GM23248 (cell line): ENCODE measurements around the gene GLOD4. TPM values are rescaled to one million over a fixed set of nuclear protein-coding genes. Genes with fewer than 3 reads are reported as not detected.

Experiments used
- DNase-seq: peaks from one replicate; pipeline ENCODE4 v3.0.0-alpha.2; 2015
- H2AFZ ChIP-seq: fragments of 200-600 bp; sonication (generic); 2 replicates; pipeline ENCODE4 v1.6.1; 2016; ENCODE audit warnings: antibody characterized with exemption
- H3F3A ChIP-seq: fragments of 200-600 bp; sonication (generic); 2 replicates; pipeline ENCODE4 v1.6.1; 2016; ENCODE audit warnings: mild to moderate bottlenecking, antibody characterized with exemption, mixed run types; ENCODE audit not compliant: insufficient read depth
- H3K27ac ChIP-seq: fragments of 200-600 bp; sonication (generic); 2 replicates; pipeline ENCODE4 v1.5.1; 2016; ENCODE audit warnings: mild to moderate bottlenecking
- H3K27me3 ChIP-seq: fragments of 200-600 bp; sonication (generic); replicated peaks from 2 replicates; pipeline ENCODE4 v1.6.1; 2016; ENCODE audit warnings: mild to moderate bottlenecking; ENCODE audit not compliant: insufficient read depth
- H3K36me3 ChIP-seq: fragments of 200-600 bp; sonication (generic); 2 replicates; pipeline ENCODE4 v1.6.1; 2016; ENCODE audit warnings: low read depth, mild to moderate bottlenecking
- H3K4me1 ChIP-seq: fragments of 200-600 bp; sonication (generic); 2 replicates; pipeline ENCODE4 v1.6.1; 2016; ENCODE audit warnings: mild to moderate bottlenecking; ENCODE audit not compliant: insufficient read depth
- H3K4me2 ChIP-seq: fragments of 200-600 bp; sonication (generic); one replicate; pipeline ENCODE4 v1.6.1; 2016; ENCODE audit warnings: mild to moderate bottlenecking; ENCODE audit not compliant: unreplicated experiment
- H3K4me3 ChIP-seq: fragments of 200-600 bp; sonication (generic); 2 replicates; pipeline ENCODE4 v1.5.1; 2016; ENCODE audit warnings: mild to moderate bottlenecking
- H3K79me2 ChIP-seq: fragments of 200-600 bp; sonication (generic); 2 replicates; pipeline ENCODE4 v1.6.1; 2016; ENCODE audit warnings: mild to moderate bottlenecking; ENCODE audit not compliant: insufficient read depth
- H3K9ac ChIP-seq: fragments of 200-600 bp; sonication (generic); 2 replicates; pipeline ENCODE4 v1.6.1; 2016; ENCODE audit warnings: mild to moderate bottlenecking
- H3K9me2 ChIP-seq: fragments of 200-600 bp; sonication (generic); 2 replicates; pipeline ENCODE4 v1.6.1; 2016; ENCODE audit warnings: mixed run types, mild to moderate bottlenecking, moderate library complexity; ENCODE audit not compliant: insufficient read depth
- H3K9me3 ChIP-seq: fragments of 200-600 bp; sonication (generic); one replicate; pipeline ENCODE4 v1.6.1; 2017; ENCODE audit warnings: low read depth
- H4K20me1 ChIP-seq: fragments of 200-600 bp; sonication (generic); 2 replicates; pipeline ENCODE4 v1.6.0; 2016; ENCODE audit not compliant: insufficient read depth
- EZH2 ChIP-seq: fragments of 200-600 bp; sonication (generic); IDR thresholded peaks from 2 replicates; pipeline ENCODE4 v1.6.1; 2018; ENCODE audit warnings: antibody characterized with exemption, mild to moderate bottlenecking; ENCODE audit not compliant: insufficient read depth, poor library complexity, severe bottlenecking
- EZH2phosphoT487 ChIP-seq: fragments of 200-600 bp; sonication (generic); IDR thresholded peaks from 2 replicates; pipeline ENCODE4 v1.6.1; 2018; ENCODE audit warnings: antibody characterized with exemption, moderate library complexity, mild to moderate bottlenecking, low read depth; ENCODE audit not compliant: insufficient read depth
- WGBS, 2 experiments: methylation state at CpG; one replicate each; pipeline ENCODE4 v1.1.6; 2015 to 2017; ENCODE audit warnings: low lambda C conversion rate in 2 of 2, low coverage in 1 of 2; ENCODE audit errors: missing lambda C conversion rate in 2 of 2; 5-methylcytosine and 5-hydroxymethylcytosine counted together
- in situ Hi-C: fragments of 300-500 bp; cut with MboI; formaldehyde crosslinking; loops from 2 replicates; pipeline ENCODE4 v1.15.0; 2020
- polyA plus RNA-seq: library from polyadenylated mRNA; unstranded; fragments of >200 nt; fragmentation: Nextera tagmentation; extraction: Ambion mirVana; gene quantifications from 2 replicates; pipeline ENCODE4 v1.2.1, GENCODE V29; 2016
- total RNA-seq: library from RNA; depleted of rRNA; stranded (reverse); fragments of >200 nt; shearing (Covaris generic); gene quantifications from 2 replicates; pipeline ENCODE4 v1.2.3, GENCODE V29; 2014

The GLOD4 gene
- total and polyA plus RNA-seq, 2 experiments from 2014 or later = 67.7 to 76.3 TPM

DNA sequence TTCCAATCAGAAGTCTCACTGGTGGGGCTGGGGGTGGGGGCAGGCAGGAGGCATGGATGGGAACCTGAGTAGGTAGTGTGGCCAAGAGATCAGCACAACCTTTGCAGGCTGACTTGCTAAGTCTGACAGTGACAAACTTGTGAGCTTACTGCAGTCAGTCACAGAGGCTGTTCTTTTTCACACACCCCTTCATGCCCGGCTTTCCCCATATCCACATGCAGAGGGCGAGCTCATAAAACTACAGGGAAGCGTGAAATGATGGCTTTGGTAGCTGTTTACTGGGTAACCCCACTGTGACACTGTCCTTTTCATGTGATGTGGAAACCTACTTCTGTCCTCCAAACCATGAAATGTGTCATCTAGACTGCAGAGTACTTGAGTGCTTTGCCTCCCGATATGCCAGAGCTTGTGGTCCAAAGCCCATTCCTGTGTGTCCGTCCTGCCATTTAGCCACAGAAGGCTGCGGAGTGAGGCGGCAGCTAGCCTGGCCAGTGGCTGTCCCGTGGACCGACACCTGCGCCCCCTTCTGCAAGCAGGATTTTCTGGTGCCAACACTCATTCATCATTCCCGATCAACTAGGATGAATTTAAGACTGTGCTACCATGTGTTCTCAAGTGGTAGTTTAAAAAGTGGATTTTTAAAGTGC lies 39.8 kb downstream of the GLOD4 start:
- in situ Hi-C loops = no loop called here
- H4K20me1 ChIP-seq = no peaks in the 10 kb centered on the region
- peaks cover 32% of the 10 kb centered on the region; the same call in 1 of the 2 replicates for H3K36me3 ChIP-seq
- H3F3A ChIP-seq = 0 out of 2 replicates have a peak, but pooled peaks cover 10% of the 10 kb centered on the region
- H2AFZ ChIP-seq = no peak overlapping the region
- TF ChIP-seq EZH2 (no peak), EZH2phosphoT487 (no peak)
- no peaks in the 10 kb centered on the region for H3K9me2 ChIP-seq
- no peaks in the 10 kb centered on the region for H3K4me1 ChIP-seq
- no peaks in the 10 kb centered on the region for H3K27me3 ChIP-seq
- peaks cover 58% of the 10 kb centered on the region for H3K79me2 ChIP-seq
- WGBS, 2 experiments = 76 to 82% methylated on average over 11 of the region's 11 CpGs
- H3K4me2 ChIP-seq = no peak overlapping the region
- no peak overlapping the region for H3K4me3 ChIP-seq
- H3K9me3 ChIP-seq = no peaks in the 10 kb centered on the region
- DNase-seq = no peak
- no peak overlapping the region for H3K9ac ChIP-seq
- H3K27ac ChIP-seq = no peak overlapping the region

DNA sequence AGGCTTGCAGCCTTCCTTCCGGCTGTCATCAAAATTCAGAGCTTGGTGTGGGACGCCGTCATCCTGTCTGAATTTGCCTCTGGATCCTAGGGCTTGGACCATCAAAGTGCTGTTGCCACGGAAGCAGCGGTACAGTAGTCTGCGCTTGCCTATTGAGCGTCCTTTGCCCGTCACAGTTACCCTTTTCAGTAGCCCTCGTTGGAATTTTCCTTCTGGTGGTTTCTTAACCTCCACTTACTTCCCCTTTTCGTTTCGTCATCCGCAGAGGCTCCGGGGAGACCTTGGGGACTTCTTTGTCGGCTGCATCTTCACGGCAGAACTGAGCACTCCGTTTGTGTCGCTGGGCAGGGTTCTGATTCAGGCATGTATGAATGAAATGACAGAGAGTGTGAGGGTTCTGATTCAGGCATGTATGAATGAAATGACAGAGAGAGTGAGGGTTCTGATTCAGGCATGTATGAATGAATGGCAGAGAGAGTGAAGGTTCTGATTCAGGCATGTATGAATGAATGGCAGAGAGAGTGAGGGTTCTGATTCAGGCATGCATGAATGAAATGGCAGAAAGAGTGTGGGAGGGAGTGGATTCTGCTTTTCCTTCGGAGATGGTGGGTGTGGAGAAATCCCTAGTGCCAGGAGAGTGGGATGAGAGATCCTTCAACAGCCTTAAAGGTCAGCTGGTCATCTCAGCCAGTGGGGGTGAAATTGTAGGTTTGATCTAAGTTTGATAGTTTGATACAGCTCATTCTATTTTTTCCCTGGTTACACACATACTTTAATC lies 41.7 kb downstream of the GLOD4 start:
- Histone ChIP-seq H3K79me2 (peaks cover 76% of the 10 kb centered on the region), H4K20me1 (no peaks in the 10 kb centered on the region), H3K27me3 (no peaks in the 10 kb centered on the region), H3F3A (0 out of 2 replicates have a peak, but pooled peaks cover 12% of the 10 kb centered on the region), H2AFZ (no peak overlapping the region), H3K9ac (no peak overlapping the region), H3K4me1 (no peaks in the 10 kb centered on the region), H3K4me3 (no peak overlapping the region), H3K36me3 (peaks cover 38% of the 10 kb centered on the region), H3K9me2 (no peaks in the 10 kb centered on the region), H3K9me3 (no peaks in the 10 kb centered on the region), H3K4me2 (no peak overlapping the region), H3K27ac (no peak overlapping the region)
- 94 to 95% methylated on average over 18 of the region's 18 CpGs for WGBS, 2 experiments
- TF ChIP-seq EZH2 (no peak), EZH2phosphoT487 (no peak)
- in situ Hi-C loops = no loop called here
- DNase-seq = no peak

DNA sequence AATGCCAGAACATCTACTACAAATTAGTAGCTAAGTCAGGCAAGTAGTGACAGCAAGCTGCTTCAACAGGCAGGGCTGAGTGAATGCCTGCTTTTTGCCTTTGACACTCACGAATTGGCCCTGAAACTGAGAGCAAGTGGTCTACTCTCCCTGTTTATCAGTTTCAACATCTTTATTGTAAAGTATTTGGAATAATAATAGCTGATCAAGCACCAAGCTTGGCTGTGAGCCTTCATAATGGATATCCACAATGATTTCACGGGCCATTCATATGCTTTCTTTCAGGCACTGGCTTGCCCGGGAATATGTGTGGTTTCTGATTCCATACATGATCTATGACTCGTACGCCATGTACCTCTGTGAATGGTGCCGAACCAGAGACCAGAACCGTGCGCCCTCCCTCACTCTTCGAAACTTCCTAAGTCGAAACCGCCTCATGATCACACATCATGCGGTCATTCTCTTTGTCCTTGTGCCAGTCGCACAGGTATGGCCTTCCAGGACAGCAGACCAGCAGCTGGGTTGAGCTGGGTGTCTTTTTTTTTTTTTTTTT lies 44.4 kb downstream of the GLOD4 start:
- no peaks in the 10 kb centered on the region for H4K20me1 ChIP-seq
- H3K9ac ChIP-seq = no peak overlapping the region
- 96% methylated on average over 13 of the region's 13 CpGs for WGBS, 2 experiments
- no peak overlapping the region for H2AFZ ChIP-seq
- H3K4me1 ChIP-seq = peaks cover 7% of the 10 kb centered on the region
- H3K4me2 ChIP-seq = no peak overlapping the region
- no peak for DNase-seq
- no peaks in the 10 kb centered on the region for H3K27me3 ChIP-seq
- no peak overlapping the region for H3K27ac ChIP-seq
- H3K36me3 ChIP-seq = peaks cover 36% of the 10 kb centered on the region
- in situ Hi-C loops = no loop called here
- TF ChIP-seq EZH2phosphoT487 = no peak
- TF ChIP-seq EZH2 = no peak
- no peaks in the 10 kb centered on the region for H3K9me3 ChIP-seq
- H3K4me3 ChIP-seq = no peak overlapping the region
- H3K9me2 ChIP-seq = no peaks in the 10 kb centered on the region
- 0 out of 2 replicates have a peak, but pooled peaks cover 9% of the 10 kb centered on the region for H3F3A ChIP-seq
- H3K79me2 ChIP-seq = peaks cover 76% of the 10 kb centered on the region

DNA sequence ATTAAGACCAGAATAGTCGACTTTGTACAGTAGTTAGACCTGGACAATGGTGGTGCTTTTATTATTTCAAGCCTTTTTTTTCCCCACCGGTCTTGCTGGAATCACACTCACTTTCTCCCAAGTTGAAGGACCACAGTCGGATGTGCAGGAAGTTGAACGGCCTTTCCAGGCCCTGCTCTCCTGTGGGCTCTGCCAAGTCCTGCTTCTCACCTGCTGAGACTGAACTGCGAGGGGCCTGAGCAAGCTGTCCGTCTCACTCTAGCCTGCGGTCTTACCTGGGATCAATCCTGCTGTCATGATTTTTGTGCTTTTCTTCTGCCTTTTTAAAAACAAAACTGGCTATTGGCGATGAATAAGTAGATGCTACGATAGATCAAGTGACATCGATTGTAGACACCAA lies 48.3 kb downstream of the GLOD4 start:
- peak overlapping the region; percentile 98 for H3K9ac ChIP-seq
- in situ Hi-C loops = no loop called here

More for the DNA sequence above, 48.3 kb downstream of the GLOD4 start:
- Histone ChIP-seq H2AFZ (no peak overlapping the region), H3K4me2 (peak overlapping the region; percentile 89), H3K36me3 (peaks cover 18% of the 10 kb centered on the region), H3K4me3 (peak overlapping the region; percentile 86), H3K79me2 (peaks cover 66% of the 10 kb centered on the region), H3K4me1 (peaks cover 7% of the 10 kb centered on the region), H3K27ac (peak overlapping the region; percentile 80; the same call in 1 of the 2 replicates), H3K9me3 (no peaks in the 10 kb centered on the region), H3K27me3 (no peaks in the 10 kb centered on the region), H3F3A (peaks cover 7% of the 10 kb centered on the region; the same call in 1 of the 2 replicates), H4K20me1 (no peaks in the 10 kb centered on the region), H3K9me2 (no peaks in the 10 kb centered on the region)
- 72 to 78% methylated on average over 10 of the region's 10 CpGs for WGBS, 2 experiments
- no peak for DNase-seq
- TF ChIP-seq EZH2 = no peak
- no peak for TF ChIP-seq EZH2phosphoT487
